HepG2 (cell line): ENCODE measurements around the gene CTDSP2. TPM values are rescaled to one million over a fixed set of nuclear protein-coding genes. Genes with fewer than 3 reads are reported as not detected.

Experiments
- KLF11 ChIP-seq: IDR thresholded peaks from 2 replicates; pipeline ENCODE4 v1.6.1; 2016; ENCODE audit warnings: missing compliant biosample characterization
- KMT2B ChIP-seq: IDR thresholded peaks from 2 replicates; pipeline ENCODE4 v1.6.1; 2016; ENCODE audit warnings: missing genetic modification reagents, missing compliant biosample characterization
- SAFB2 ChIP-seq: sonication (generic); formaldehyde crosslinking; IDR thresholded peaks from 2 replicates; pipeline ENCODE4 v1.5.1; 2020; ENCODE audit warnings: missing genetic modification reagents, low read depth, mild to moderate bottlenecking, borderline replicate concordance
- polyA plus RNA-seq, 8 experiments: library from polyadenylated mRNA; depleted of rRNA in 3 of 8; stranded (reverse) in 7 of 8; unstranded in 1 of 8; fragments of >200 nt; fragmentation: Illumina TruSeq in 4 of 8; extraction: Trizol in 4 of 8; gene quantifications; 2 replicates each; pipeline versions ENCODE4 v1.2.1 to v1.2.3, GENCODE V29; 2011 to 2016; ENCODE audit warnings: low read depth in 4 of 8, missing spikeins in 1 of 8, mixed read lengths in 1 of 8; ENCODE audit not compliant: insufficient read depth in 1 of 8
- total RNA-seq, 5 experiments: library from RNA; depleted of rRNA; stranded (reverse); fragments of >200 nt; fragmentation: Illumina TruSeq; extraction: Trizol; gene quantifications; 2 replicates each; pipeline ENCODE4 v1.2.3, GENCODE V29; 2016; ENCODE audit warnings: low read depth in 1 of 5
- TF ChIP-seq, protein P1 (sequence below): sonication (generic); formaldehyde crosslinking; IDR thresholded peaks from 2 replicates; pipeline ENCODE4 v1.4.0; 2020; ENCODE audit warnings: missing genetic modification reagents, borderline replicate concordance
- TF ChIP-seq, protein P2 (sequence below): sonication (generic); formaldehyde crosslinking; IDR thresholded peaks from 2 replicates; pipeline ENCODE4 v1.5.0; 2020; ENCODE audit warnings: missing genetic modification reagents

Gene CTDSP2
- total and polyA plus RNA-seq, 2 of the 13 experiments (the other 11 are each of a cell fraction or from before 2014, with no cell fraction given): 38.1 to 82.5 TPM

DNA sequence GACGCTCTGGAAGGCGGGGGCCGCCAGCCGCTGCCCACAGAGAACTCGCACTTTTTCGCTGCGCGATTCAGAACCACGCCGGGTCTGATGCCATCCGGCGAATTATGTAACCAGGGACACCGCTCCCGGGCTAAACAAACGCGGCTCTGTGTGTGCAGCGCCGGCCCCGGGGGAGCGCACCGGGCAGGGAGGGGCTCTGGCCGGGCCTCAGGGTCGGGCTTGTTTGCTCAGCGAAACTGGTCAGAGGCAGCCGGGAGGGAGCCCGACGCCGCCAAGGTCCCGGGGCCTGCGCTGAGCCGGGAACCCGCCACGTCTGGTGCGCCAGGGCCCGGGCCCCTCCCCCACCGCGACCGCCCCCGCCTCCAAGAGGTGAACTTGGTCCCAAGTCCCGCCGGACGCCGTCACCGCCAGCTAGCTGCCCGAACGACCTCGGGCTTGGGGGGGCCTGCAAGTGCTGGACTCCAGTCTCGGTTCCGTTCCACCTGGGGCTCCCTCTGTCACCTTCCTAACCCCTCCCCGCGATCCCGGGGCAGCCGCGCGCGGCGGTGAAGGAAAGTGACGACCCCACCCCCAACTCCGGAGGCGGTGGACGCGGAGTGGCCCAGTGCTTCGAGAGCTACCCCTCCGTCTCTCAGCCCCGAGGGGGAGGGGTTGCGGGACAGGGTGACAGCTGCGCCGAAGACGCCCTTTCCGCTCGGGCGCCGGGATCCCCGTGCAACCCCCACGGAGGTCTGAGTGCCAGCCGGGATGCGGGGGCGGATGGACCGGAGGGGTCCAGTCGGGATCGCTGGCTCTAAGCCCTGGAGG is 848 bp downstream of the CTDSP2 start (continued):
- TF ChIP-seq, protein P1, sequence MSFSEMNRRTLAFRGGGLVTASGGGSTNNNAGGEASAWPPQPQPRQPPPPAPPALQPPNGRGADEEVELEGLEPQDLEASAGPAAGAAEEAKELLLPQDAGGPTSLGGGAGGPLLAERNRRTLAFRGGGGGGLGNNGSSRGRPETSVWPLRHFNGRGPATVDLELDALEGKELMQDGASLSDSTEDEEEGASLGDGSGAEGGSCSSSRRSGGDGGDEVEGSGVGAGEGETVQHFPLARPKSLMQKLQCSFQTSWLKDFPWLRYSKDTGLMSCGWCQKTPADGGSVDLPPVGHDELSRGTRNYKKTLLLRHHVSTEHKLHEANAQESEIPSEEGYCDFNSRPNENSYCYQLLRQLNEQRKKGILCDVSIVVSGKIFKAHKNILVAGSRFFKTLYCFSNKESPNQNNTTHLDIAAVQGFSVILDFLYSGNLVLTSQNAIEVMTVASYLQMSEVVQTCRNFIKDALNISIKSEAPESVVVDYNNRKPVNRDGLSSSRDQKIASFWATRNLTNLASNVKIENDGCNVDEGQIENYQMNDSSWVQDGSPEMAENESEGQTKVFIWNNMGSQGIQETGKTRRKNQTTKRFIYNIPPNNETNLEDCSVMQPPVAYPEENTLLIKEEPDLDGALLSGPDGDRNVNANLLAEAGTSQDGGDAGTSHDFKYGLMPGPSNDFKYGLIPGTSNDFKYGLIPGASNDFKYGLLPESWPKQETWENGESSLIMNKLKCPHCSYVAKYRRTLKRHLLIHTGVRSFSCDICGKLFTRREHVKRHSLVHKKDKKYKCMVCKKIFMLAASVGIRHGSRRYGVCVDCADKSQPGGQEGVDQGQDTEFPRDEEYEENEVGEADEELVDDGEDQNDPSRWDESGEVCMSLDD (CRISPR knock-in tag): 0 out of 2 replicates have a peak, but pooled peaks have one; percentile 23
- TF ChIP-seq KLF11 (CRISPR knock-in tag) (peak; percentile 82), KMT2B (CRISPR knock-in tag) (peak; percentile 41; the same call in 1 of the 2 replicates), SAFB2 (CRISPR knock-in tag) (no peak)
- TF ChIP-seq, protein P2, sequence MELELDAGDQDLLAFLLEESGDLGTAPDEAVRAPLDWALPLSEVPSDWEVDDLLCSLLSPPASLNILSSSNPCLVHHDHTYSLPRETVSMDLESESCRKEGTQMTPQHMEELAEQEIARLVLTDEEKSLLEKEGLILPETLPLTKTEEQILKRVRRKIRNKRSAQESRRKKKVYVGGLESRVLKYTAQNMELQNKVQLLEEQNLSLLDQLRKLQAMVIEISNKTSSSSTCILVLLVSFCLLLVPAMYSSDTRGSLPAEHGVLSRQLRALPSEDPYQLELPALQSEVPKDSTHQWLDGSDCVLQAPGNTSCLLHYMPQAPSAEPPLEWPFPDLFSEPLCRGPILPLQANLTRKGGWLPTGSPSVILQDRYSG (CRISPR knock-in tag): no peak
